Activated CD4-positive, alpha-beta T cell treated with anti-CD3 and anti-CD28 coated beads, Interleukin-2, amount 50 U/mL, for 16 hours (primary cell): ENCODE results near the gene TEX2.

ENCODE experiments used
- DNase-seq: peaks from one replicate; pipeline ENCODE4 v3.0.0-alpha.2; 2020

Gene TEX2

GRCh38 chr17:64263000-64263766, at the start of gene TEX2:
Gene TEX2 (minus strand): TSS chr17:64263260. CDS start chr17:64214217, 49,043 bp downstream.
- peak; percentile 92 for DNase-seq

GRCh38 chr17:64309710-64310109, 46.6 kb upstream of the TEX2 start:
- no peak for DNase-seq

GRCh38 chr17:64309021-64309420, 46.0 kb upstream of the TEX2 start:
- DNase-seq, result no peak

- DNase-seq, result peak; percentile 63
Observed at GRCh38 chr17:64306850-64307463, 43.9 kb upstream of the TEX2 start.

GRCh38 chr17:64304551-64304950, 41.5 kb upstream of the TEX2 start:
- DNase-seq, result no peak

- DNase-seq, result no peak
Observed at GRCh38 chr17:64300699-64300965, 37.6 kb upstream of the TEX2 start.

GRCh38 chr17:64297467-64298088, 34.5 kb upstream of the TEX2 start:
- DNase-seq, result no peak

- no peak for DNase-seq
Observed at GRCh38 chr17:64296246-64296645, 33.2 kb upstream of the TEX2 start.

- no peak for DNase-seq
Observed at GRCh38 chr17:64295146-64295545, 32.1 kb upstream of the TEX2 start.

- peak; percentile 26 for DNase-seq
Observed at GRCh38 chr17:64291268-64291851, 28.3 kb upstream of the TEX2 start.

- no peak for DNase-seq
Observed at GRCh38 chr17:64289741-64290141, 26.7 kb upstream of the TEX2 start.

- DNase-seq, result no peak
Observed at GRCh38 chr17:64282753-64283080, 19.7 kb upstream of the TEX2 start.

GRCh38 chr17:64281962-64282752, 19.1 kb upstream of the TEX2 start:
- DNase-seq, result peak; percentile 39

GRCh38 chr17:64278614-64279013, 15.6 kb upstream of the TEX2 start:
- no peak for DNase-seq

- no peak for DNase-seq
Observed at GRCh38 chr17:64277831-64278562, 14.9 kb upstream of the TEX2 start.

- no peak for DNase-seq
Observed at GRCh38 chr17:64276961-64277505, 14.0 kb upstream of the TEX2 start.

GRCh38 chr17:64275016-64275415, 12.0 kb upstream of the TEX2 start:
- DNase-seq, result no peak

- DNase-seq, result no peak
Observed at GRCh38 chr17:64273006-64273405, 9.9 kb upstream of the TEX2 start.

GRCh38 chr17:64270885-64271284, 7.8 kb upstream of the TEX2 start:
- DNase-seq, result peak; percentile 22

- DNase-seq, result no peak
Observed at GRCh38 chr17:64269687-64270649, 6.9 kb upstream of the TEX2 start.

GRCh38 chr17:64264891-64265290, 1.8 kb upstream of the TEX2 start:
- no peak for DNase-seq
